K562 (cell line): ENCODE data around the gene TMEM132C. TPM values are rescaled to one million over a fixed set of nuclear protein-coding genes. Genes with fewer than 3 reads are reported as not detected.
A peak's percentile ranks its signal among the peaks of the same experiment; 100 is the strongest.

ENCODE experiments used
- ATAC-seq: fragments of 200-7000 bp; cut with Tn5 transposase; 3 replicates; pipeline ENCODE4 v1.9.1; 2020; ENCODE audit warnings: moderate library complexity
- BruUV-seq: library from RNA; stranded (reverse); fragments of 400-500 nt; replicated peaks from 2 replicates; lab custom pipeline; 2021; lab: Mats Ljungman, UMichigan
- CTCF ChIA-PET: fragments of 300-600 bp; formaldehyde crosslinking; extraction: SDS; loops from one replicate; lab custom pipeline; 2021; ENCODE audit warnings: low intra/inter-chr PET ratio; lab: Yijun Ruan, JAX
- POLR2A ChIA-PET: fragments of 300-600, 350-650 bp; sonication (Branson Sonifier 250); formaldehyde crosslinking; extraction: SDS; loops from one replicate; lab custom pipeline; 2021; ENCODE audit warnings: antibody characterized with exemption, inconsistent platforms; lab: Yijun Ruan, JAX
- DNase-seq, 4 experiments: peaks; one replicate each; pipeline versions ENCODE4 v3.0.0 to v3.0.0-alpha.2; 2011 to 2018; ENCODE audit warnings: low spot score in 3 of 4, mixed read lengths in 3 of 4; ENCODE audit errors: extremely low read depth in 1 of 4
- FAIRE-seq: peaks from 2 replicates; lab custom pipeline; 2011; peaks lifted over from hg19 to GRCh38; lab: Jason Lieb, UNC
- H2AFZ ChIP-seq: 2 replicates; pipeline ENCODE4 v1.6.0; 2011; ENCODE audit warnings: low read depth, low read length, control low read depth, inconsistent platforms
- H3K27ac ChIP-seq: fragments of 200-600 bp; 3 replicates; pipeline ENCODE4 v1.8.0; 2011; ENCODE audit warnings: low read depth, mild to moderate bottlenecking, control low read depth, inconsistent platforms, low read length, moderate library complexity, mixed read lengths; ENCODE audit errors: extremely low read depth
- H3K27me3 ChIP-seq, 2 experiments: fragments of 300-600 bp in 1 of 2; 2 replicates in 1 of 2; 3 replicates in 1 of 2; pipeline versions ENCODE4 v1.6.0 to v1.8.0; 2011; ENCODE audit warnings: inconsistent platforms in 2 of 2, low read length in 2 of 2, mild to moderate bottlenecking in 1 of 2, mixed read lengths in 1 of 2, moderate library complexity in 1 of 2; ENCODE audit not compliant: control insufficient read depth in 2 of 2, insufficient read depth in 2 of 2
- H3K36me3 ChIP-seq: fragments of 300-600 bp; 3 replicates; pipeline ENCODE4 v1.8.0; 2011; ENCODE audit warnings: mild to moderate bottlenecking, low read length, inconsistent platforms; ENCODE audit not compliant: control insufficient read depth, insufficient read depth
- H3K4me1 ChIP-seq, 2 experiments: fragments of 200-600 bp in 1 of 2; replicated peaks in 1 of 2; 2 replicates in 1 of 2; 3 replicates in 1 of 2; pipeline versions ENCODE4 v1.5.1 to v1.8.0; 2011; ENCODE audit warnings: inconsistent platforms in 2 of 2, low read length in 2 of 2, mild to moderate bottlenecking in 1 of 2, mixed read lengths in 1 of 2, moderate library complexity in 1 of 2; ENCODE audit not compliant: control insufficient read depth in 2 of 2, insufficient read depth in 2 of 2
- H3K4me2 ChIP-seq: 2 replicates; pipeline ENCODE4 v1.6.1; 2011; ENCODE audit warnings: low read length, control low read depth, inconsistent platforms, mixed read lengths; ENCODE audit not compliant: insufficient read depth
- H3K4me3 ChIP-seq: fragments of 200-600 bp; sonication (generic), shearing (Covaris generic); 2 replicates; pipeline ENCODE4 v1.5.1; 2016; ENCODE audit warnings: control low read depth, inconsistent platforms
- H3K79me2 ChIP-seq: fragments of 200-600 bp; 3 replicates; pipeline ENCODE4 v1.8.0; 2011; ENCODE audit warnings: low read length, inconsistent platforms; ENCODE audit not compliant: control insufficient read depth, insufficient read depth
- H3K9ac ChIP-seq, 2 experiments: 2 replicates each; pipeline versions ENCODE4 v1.6.0 to v1.6.1; 2011; ENCODE audit warnings: low read depth in 2 of 2, low read length in 2 of 2, control low read depth in 1 of 2, inconsistent platforms in 1 of 2, mild to moderate bottlenecking in 1 of 2, mixed read lengths in 1 of 2; ENCODE audit not compliant: insufficient read depth in 1 of 2
- H3K9me1 ChIP-seq: one replicate; pipeline ENCODE4 v1.6.0; 2011; ENCODE audit warnings: inconsistent platforms, mild to moderate bottlenecking, low read length, moderate library complexity; ENCODE audit not compliant: control insufficient read depth, insufficient read depth
- H3K9me3 ChIP-seq: replicated peaks from 2 replicates; pipeline ENCODE4 v1.5.1; 2011; ENCODE audit warnings: low read depth, low read length, inconsistent platforms; ENCODE audit not compliant: control insufficient read depth, insufficient read depth
- H4K20me1 ChIP-seq: replicated peaks from 2 replicates; pipeline ENCODE4 v1.6.1; 2011; ENCODE audit warnings: low read length, inconsistent platforms, mixed read lengths; ENCODE audit not compliant: control insufficient read depth, insufficient read depth
- FOS ChIP-seq: IDR thresholded peaks from 3 replicates; pipeline ENCODE4 v1.6.1; 2011; ENCODE audit not compliant: insufficient read length; ENCODE audit errors: extremely low read depth
- FOXK2 ChIP-seq, 2 experiments: fragments of 450-650 bp; IDR thresholded peaks in 1 of 2; conservative IDR thresholded peaks in 1 of 2; 2 replicates each; pipeline ENCODE4 v1.6.1; 2016; ENCODE audit warnings: low read depth in 2 of 2, mild to moderate bottlenecking in 1 of 2
- KDM1A ChIP-seq, 2 experiments: fragments of 450-650 bp; IDR thresholded peaks; 2 replicates each; pipeline ENCODE4 v1.6.1; 2016; ENCODE audit warnings: mild to moderate bottlenecking in 2 of 2
- MED1 ChIP-seq: sonication (generic); formaldehyde crosslinking; IDR thresholded peaks from 2 replicates; pipeline ENCODE4 v1.8.1; 2023; ENCODE audit warnings: missing genetic modification reagents, borderline replicate concordance
- NFYB ChIP-seq: IDR thresholded peaks from 2 replicates; pipeline ENCODE4 v1.6.1; 2011; ENCODE audit warnings: mild to moderate bottlenecking, moderate library complexity; ENCODE audit not compliant: insufficient read length; ENCODE audit errors: extremely low read depth
- PCBP2 ChIP-seq: fragments of 200-400 bp; formaldehyde crosslinking; IDR thresholded peaks from 2 replicates; pipeline ENCODE4 v1.6.1; 2018; ENCODE audit warnings: low read length, low read depth, mild to moderate bottlenecking, moderate library complexity; ENCODE audit not compliant: poor library complexity, severe bottlenecking
- RAD51 ChIP-seq: fragments of 450-650 bp; IDR thresholded peaks from 2 replicates; pipeline ENCODE4 v1.7.1; 2016; ENCODE audit warnings: low read depth, mild to moderate bottlenecking, borderline replicate concordance
- SAP30 ChIP-seq: fragments of 200-600 bp; sonication (generic); IDR thresholded peaks from 2 replicates; pipeline ENCODE4 v1.6.1; 2012; ENCODE audit warnings: borderline replicate concordance, low read depth, mild to moderate bottlenecking, moderate library complexity, low read length, control low read depth, inconsistent platforms; ENCODE audit not compliant: insufficient read depth, poor library complexity, severe bottlenecking
- TRIM24 ChIP-seq, 2 experiments: fragments of 450-650 bp; IDR thresholded peaks; 2 replicates each; pipeline ENCODE4 v1.6.1; 2016
- ZNF586 ChIP-seq: fragments of 450-650 bp; formaldehyde crosslinking; conservative IDR thresholded peaks from 2 replicates; pipeline ENCODE4 v1.4.0; 2020; ENCODE audit warnings: mild to moderate bottlenecking, moderate library complexity
- ZSCAN29 ChIP-seq: fragments of 450-650 bp; IDR thresholded peaks from 2 replicates; pipeline ENCODE4 v1.6.1; 2017
- WGBS: fragments of 100-300 bp; shearing (Covaris generic); methylation state at CpG from one replicate; pipeline ENCODE4 v1.1.6; 2016; ENCODE audit warnings: low coverage, mixed read lengths; ENCODE audit not compliant: insufficient coverage; ENCODE audit errors: missing lambda C conversion rate; 5-methylcytosine and 5-hydroxymethylcytosine counted together
- in situ Hi-C: fragments of 300-500 bp; cut with MboI; formaldehyde crosslinking; loops from 4 replicates; pipeline ENCODE4 v1.15.0; 2018; ENCODE audit warnings: inconsistent platforms, mixed read lengths
- intact Hi-C: fragments of 100-400 bp; cut with micrococcal nuclease; formaldehyde crosslinking; loops from 2 replicates; pipeline ENCODE4 v1.14.2; 2022
- polyA plus RNA-seq, 8 experiments: library from polyadenylated mRNA; depleted of rRNA in 4 of 8; stranded (reverse) in 5 of 8; unstranded in 3 of 8; fragments of >200 nt; fragmentation: Nextera tagmentation in 2 of 8; fragmentation: Illumina TruSeq in 1 of 8; extraction: Ambion mirVana in 2 of 8; extraction: Trizol in 1 of 8; gene quantifications; 2 replicates each; pipeline versions ENCODE4 v1.2.1 to v1.2.3, GENCODE V29; 2011 to 2014; ENCODE audit warnings: inconsistent platforms in 1 of 8, missing spikeins in 1 of 8
- total RNA-seq, 7 experiments: library from RNA; depleted of rRNA in 6 of 7; stranded (reverse); fragments of >200 nt in 6 of 7; fragmentation: Illumina TruSeq in 2 of 7; extraction: Trizol in 2 of 7; gene quantifications; 2 replicates each; pipeline versions ENCODE4 v1.2.1 to v1.2.3, GENCODE V29; 2011 to 2021; ENCODE audit warnings: low replicate concordance in 1 of 7
- TF ChIP-seq, protein P1 (sequence below): fragments of 450-650 bp; formaldehyde crosslinking; IDR thresholded peaks from 2 replicates; pipeline ENCODE4 v1.4.0; 2020; ENCODE audit warnings: mild to moderate bottlenecking, mixed read lengths
- TF ChIP-seq, protein P2 (sequence below): sonication (generic); formaldehyde crosslinking; IDR thresholded peaks from 2 replicates; pipeline ENCODE4 v1.9.0; 2022; ENCODE audit warnings: mild to moderate bottlenecking, missing genetic modification reagents

Gene TMEM132C
- total and polyA plus RNA-seq, 9 of the 15 experiments (the other 6 are each of a cell fraction or from before 2014, with no cell fraction given): not detected

DNA sequence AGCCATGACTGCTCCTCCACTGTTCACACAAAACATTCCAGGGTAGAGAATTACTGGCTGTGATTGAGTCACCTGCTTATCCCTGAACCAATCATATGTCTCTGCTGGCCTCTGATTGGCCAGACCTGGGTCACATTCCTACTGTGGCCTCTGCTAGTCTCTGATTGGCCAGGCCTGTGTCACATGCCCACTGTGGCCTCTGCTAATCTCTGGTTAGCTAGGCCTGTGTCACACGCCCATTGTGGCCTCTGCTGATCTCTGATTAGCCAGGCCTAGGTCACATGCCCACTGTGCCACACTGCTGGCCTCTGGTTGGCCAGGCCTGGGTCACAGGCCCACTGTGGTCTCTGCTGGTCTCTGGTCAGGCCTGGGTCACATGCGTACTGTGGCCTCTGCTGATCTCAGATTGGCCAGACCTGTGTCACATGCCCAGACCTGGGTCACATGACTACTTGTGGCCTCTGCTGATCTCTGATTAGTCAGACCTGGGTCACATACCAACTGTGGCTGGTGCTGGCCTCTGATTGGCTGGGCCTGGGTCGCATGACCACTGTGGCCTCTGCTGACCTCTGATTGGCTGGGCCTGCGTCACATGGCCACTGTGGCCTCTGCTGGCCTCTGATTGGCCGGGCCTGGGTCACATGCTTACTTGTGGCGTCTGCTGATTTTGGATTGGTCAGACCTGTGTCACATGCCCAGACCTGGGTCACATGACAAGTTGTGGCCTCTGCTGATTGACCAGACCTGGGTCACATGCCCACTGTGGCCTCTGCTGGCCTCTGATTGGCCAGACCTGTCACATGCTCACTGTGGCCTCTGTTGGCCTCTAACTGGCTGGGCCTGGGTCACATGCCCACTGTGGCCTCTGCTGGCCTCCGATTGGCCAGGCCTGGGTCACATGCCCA lies 305.2 kb downstream of the TMEM132C start:
- FAIRE-seq (no peak), DNase-seq (peak; percentile 9 to 51 (median 43)), ATAC-seq (peak; percentile 79)
- Histone ChIP-seq H3K9me1 (no peaks in the 10 kb centered on the region), H3K4me2 (no peak overlapping the region), H3K27me3 (no peaks in the 10 kb centered on the region), H3K27ac (no peak overlapping the region), H3K9ac (no peak overlapping the region), H4K20me1 (no peaks in the 10 kb centered on the region), H2AFZ (no peak overlapping the region), H3K9me3 (no peaks in the 10 kb centered on the region), H3K4me1 (no peaks in the 10 kb centered on the region), H3K79me2 (no peaks in the 10 kb centered on the region), H3K4me3 (no peak overlapping the region), H3K36me3 (no peaks in the 10 kb centered on the region)
- ChIA-PET CTCF (no interaction called here), POLR2A (no interaction called here)
- in situ Hi-C loops: no loop called here
- intact Hi-C loops: no loop called here
- BruUV-seq: no TSS peak
- WGBS: 10% methylated on average over 7 of the region's 7 CpGs
- TF ChIP-seq, protein P1, sequence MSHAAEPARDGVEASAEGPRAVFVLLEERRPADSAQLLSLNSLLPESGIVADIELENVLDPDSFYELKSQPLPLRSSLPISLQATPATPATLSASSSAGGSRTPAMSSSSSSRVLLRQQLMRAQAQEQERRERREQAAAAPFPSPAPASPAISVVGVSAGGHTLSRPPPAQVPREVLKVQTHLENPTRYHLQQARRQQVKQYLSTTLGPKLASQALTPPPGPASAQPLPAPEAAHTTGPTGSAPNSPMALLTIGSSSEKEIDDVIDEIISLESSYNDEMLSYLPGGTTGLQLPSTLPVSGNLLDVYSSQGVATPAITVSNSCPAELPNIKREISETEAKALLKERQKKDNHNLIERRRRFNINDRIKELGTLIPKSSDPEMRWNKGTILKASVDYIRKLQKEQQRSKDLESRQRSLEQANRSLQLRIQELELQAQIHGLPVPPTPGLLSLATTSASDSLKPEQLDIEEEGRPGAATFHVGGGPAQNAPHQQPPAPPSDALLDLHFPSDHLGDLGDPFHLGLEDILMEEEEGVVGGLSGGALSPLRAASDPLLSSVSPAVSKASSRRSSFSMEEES (CRISPR knock-in tag): peak; percentile 66
- TF ChIP-seq NFYB (peak; percentile 13), KDM1A (IDR thresholded peaks at IDR 0.05) (no peak), FOXK2 (conservative IDR thresholded peaks at IDR 0.05 in 1 of 2, IDR thresholded peaks at IDR 0.05 in 1 of 2; ENCODE audit: low read depth in 2 of 2) (no peak), MED1 (no peak), RAD51 (peak; percentile 93), PCBP2 (no peak), ZNF586 (CRISPR knock-in tag) (no peak), ZSCAN29 (no peak), SAP30 (no peak), TRIM24 (IDR thresholded peaks at IDR 0.05) (no peak), FOS (peak; percentile 33)
- TF ChIP-seq, protein P2, sequence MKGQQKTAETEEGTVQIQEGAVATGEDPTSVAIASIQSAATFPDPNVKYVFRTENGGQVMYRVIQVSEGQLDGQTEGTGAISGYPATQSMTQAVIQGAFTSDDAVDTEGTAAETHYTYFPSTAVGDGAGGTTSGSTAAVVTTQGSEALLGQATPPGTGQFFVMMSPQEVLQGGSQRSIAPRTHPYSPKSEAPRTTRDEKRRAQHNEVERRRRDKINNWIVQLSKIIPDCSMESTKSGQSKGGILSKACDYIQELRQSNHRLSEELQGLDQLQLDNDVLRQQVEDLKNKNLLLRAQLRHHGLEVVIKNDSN (CRISPR knock-in tag): peak; percentile 88
